GM21529 (cell line): ENCODE data around the gene NOS1AP.

Experiments used
- ATAC-seq: cut with Tn5 transposase; IDR thresholded peaks from one replicate; pipeline ENCODE4 v1.9.1; 2021; ENCODE audit not compliant: unreplicated experiment

Gene NOS1AP

GRCh38 chr1:162380061-162380846 lies 310.8 kb downstream of the NOS1AP start:
- ATAC-seq = no peak

- no peak for ATAC-seq
These were observed 311.9 kb downstream of the NOS1AP start, which contains the start of gene C1orf226 for GRCh38 chr1:162381383-162381782. Gene C1orf226 (plus strand): TSS chr1:162381728. CDS start chr1:162381902, 174 bp downstream.

- no peak for ATAC-seq
These were observed 312.7 kb downstream of the NOS1AP start for GRCh38 chr1:162381941-162382750.

- ATAC-seq = no peak
These were observed 313.6 kb downstream of the NOS1AP start for GRCh38 chr1:162383091-162383490.

- ATAC-seq = no peak
These were observed 314.0 kb downstream of the NOS1AP start for GRCh38 chr1:162383516-162383915.

- ATAC-seq = no peak
These were observed 314.6 kb downstream of the NOS1AP start for GRCh38 chr1:162384116-162384515.

GRCh38 chr1:162384601-162385279 lies 315.2 kb downstream of the NOS1AP start:
- no peak for ATAC-seq

- ATAC-seq = no peak
These were observed 315.8 kb downstream of the NOS1AP start for GRCh38 chr1:162385280-162385623.

- no peak for ATAC-seq
These were observed 316.2 kb downstream of the NOS1AP start for GRCh38 chr1:162385702-162386101.

GRCh38 chr1:162386292-162387225 lies 317.1 kb downstream of the NOS1AP start:
- no peak for ATAC-seq

- ATAC-seq = no peak
These were observed 318.0 kb downstream of the NOS1AP start for GRCh38 chr1:162387226-162388082.

- no peak for ATAC-seq
These were observed 318.6 kb downstream of the NOS1AP start for GRCh38 chr1:162388083-162388594.

GRCh38 chr1:162388615-162389014 lies 319.1 kb downstream of the NOS1AP start:
- no peak for ATAC-seq

- ATAC-seq = no peak
These were observed 319.7 kb downstream of the NOS1AP start for GRCh38 chr1:162389021-162389818.

GRCh38 chr1:162389971-162390370 lies 320.5 kb downstream of the NOS1AP start:
- ATAC-seq = no peak

- no peak for ATAC-seq
These were observed 321.1 kb downstream of the NOS1AP start for GRCh38 chr1:162390396-162391185.

GRCh38 chr1:162391790-162392563 lies 322.5 kb downstream of the NOS1AP start:
- ATAC-seq = peak; percentile 47
